Fibroblast of lung (primary cell): ENCODE data around the gene XPR1.

Experiments used
- EZH2 ChIP-seq: IDR thresholded peaks from 2 replicates; pipeline ENCODE4 v1.5.1; 2012; ENCODE audit warnings: low read length, control low read depth, mild to moderate bottlenecking; ENCODE audit errors: missing control alignments
- TF ChIP-seq, protein P1 (sequence below), 2 donors: IDR thresholded peaks in 1 of 2; conservative IDR thresholded peaks in 1 of 2; 1 replicate in 1 of 2; 2 replicates in 1 of 2; pipeline ENCODE4 v1.5.1; 2011 to 2012; ENCODE audit warnings: low read length in 2 of 2, control low read depth in 1 of 2, inconsistent platforms in 1 of 2, low read depth in 1 of 2, mild to moderate bottlenecking in 1 of 2

DNA sequence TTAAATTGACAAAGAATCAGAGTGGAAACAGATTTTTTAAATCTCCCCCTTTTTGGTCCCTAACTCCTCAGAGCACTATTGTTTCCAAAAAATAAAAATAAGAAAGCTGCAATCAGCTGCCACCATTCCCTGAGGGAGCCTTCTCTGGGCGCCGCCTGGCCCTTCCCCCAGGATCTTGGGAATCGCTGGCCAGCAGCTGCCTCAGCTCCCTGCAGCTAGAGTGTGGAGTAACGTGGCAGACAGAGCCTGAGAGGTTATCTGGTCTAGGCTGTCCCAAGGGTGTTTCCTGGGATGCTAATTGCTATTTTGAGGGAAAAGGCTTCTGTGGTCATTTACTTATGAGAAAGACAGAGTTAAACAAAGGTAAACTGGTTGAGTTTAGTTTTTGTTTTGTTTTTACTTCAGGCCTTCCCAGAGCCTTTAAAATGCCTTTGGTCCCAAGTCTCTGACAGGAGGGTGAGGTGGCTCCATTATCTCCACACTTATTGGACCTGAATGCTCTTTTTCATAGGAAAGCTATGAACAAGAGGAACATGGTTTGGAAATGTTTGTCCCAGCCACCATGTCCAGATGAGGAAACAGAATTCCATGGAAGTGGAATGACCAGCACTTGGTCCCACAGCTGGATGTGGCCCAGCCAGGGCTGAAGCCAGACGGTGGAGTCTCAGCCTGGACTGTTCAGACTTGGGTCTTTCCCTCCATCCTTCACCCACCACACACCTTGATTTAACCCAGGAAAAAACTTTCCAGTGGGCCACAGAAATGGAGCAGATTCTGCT is 266.8 kb downstream of the XPR1 start:
- TF ChIP-seq EZH2: no peak
- TF ChIP-seq, protein P1, sequence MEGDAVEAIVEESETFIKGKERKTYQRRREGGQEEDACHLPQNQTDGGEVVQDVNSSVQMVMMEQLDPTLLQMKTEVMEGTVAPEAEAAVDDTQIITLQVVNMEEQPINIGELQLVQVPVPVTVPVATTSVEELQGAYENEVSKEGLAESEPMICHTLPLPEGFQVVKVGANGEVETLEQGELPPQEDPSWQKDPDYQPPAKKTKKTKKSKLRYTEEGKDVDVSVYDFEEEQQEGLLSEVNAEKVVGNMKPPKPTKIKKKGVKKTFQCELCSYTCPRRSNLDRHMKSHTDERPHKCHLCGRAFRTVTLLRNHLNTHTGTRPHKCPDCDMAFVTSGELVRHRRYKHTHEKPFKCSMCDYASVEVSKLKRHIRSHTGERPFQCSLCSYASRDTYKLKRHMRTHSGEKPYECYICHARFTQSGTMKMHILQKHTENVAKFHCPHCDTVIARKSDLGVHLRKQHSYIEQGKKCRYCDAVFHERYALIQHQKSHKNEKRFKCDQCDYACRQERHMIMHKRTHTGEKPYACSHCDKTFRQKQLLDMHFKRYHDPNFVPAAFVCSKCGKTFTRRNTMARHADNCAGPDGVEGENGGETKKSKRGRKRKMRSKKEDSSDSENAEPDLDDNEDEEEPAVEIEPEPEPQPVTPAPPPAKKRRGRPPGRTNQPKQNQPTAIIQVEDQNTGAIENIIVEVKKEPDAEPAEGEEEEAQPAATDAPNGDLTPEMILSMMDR (conservative IDR thresholded peaks at IDR 0.05 in 1 of 2, IDR thresholded peaks at IDR 0.05 in 1 of 2; ENCODE audit: low read depth in 1 of 2, low read length in 2 of 2): no peak
